Pancreas (tissue), 10 donors: ENCODE data around the gene OAS1. TPM values are rescaled to one million over a fixed set of nuclear protein-coding genes. Genes with fewer than 3 reads are reported as not detected.
A peak's percentile ranks its signal among the peaks of the same experiment; 100 is the strongest.
"Not testable (repeated sequence)": the region's sequence is repeated elsewhere in the genome, so short reads cannot be mapped to it uniquely, and the experiment has no call there.

Source experiments
- ATAC-seq, 4 donors: fragments of 200-7000 bp; cut with Tn5 transposase; one replicate each; pipeline versions ENCODE4 v1.8.0 to v1.9.1; 2020; ENCODE audit warnings: mild to moderate bottlenecking in 4 of 4, moderate library complexity in 4 of 4
- DNase-seq, 6 donors: peaks; one replicate each; pipeline ENCODE4 v3.0.0-alpha.2; 2020
- FAIRE-seq: peaks from 2 replicates; lab custom pipeline; 2012; peaks lifted over from hg19 to GRCh38; lab: Jason Lieb, UNC
- H3K27ac ChIP-seq, 4 donors: fragments of 200-600 bp; sonication (generic); 1 replicate in 3 of 4; 2 replicates in 1 of 4; pipeline versions ENCODE4 v1.5.0 to v1.8.0; 2020
- H3K27me3 ChIP-seq, 4 donors: fragments of 200-600 bp; one replicate each; pipeline ENCODE4 v1.8.0; 2021
- H3K36me3 ChIP-seq, 3 donors: fragments of 200-600 bp; sonication (generic) in 1 of 3; one replicate each; pipeline versions ENCODE4 v1.5.0 to v1.8.0; 2020 to 2021
- H3K4me1 ChIP-seq, 3 donors: fragments of 200-600 bp; one replicate each; pipeline ENCODE4 v1.8.0; 2021
- H3K4me3 ChIP-seq, 4 donors: fragments of 200-600 bp; sonication (generic) in 2 of 4; one replicate each; pipeline versions ENCODE4 v1.5.0 to v1.8.0; 2020 to 2021
- H3K9me3 ChIP-seq, 4 donors: fragments of 200-600 bp; one replicate each; pipeline ENCODE4 v1.8.0; 2021
- CTCF ChIP-seq, 4 donors: fragments of 200-600 bp; sonication (generic) in 3 of 4; IDR thresholded peaks; one replicate each; pipeline versions ENCODE4 v1.5.0 to v1.8.0; 2021; ENCODE audit warnings: antibody characterized with exemption in 4 of 4
- WGBS, 2 donors: extraction: QIAGEN DNeasy Blood & Tissue Kit; methylation state at CpG; one replicate each; pipeline ENCODE4 v1.1.7; 2013; 5-methylcytosine and 5-hydroxymethylcytosine counted together
- intact Hi-C, 3 donors: fragments of 100-400 bp; cut with DNase I; formaldehyde crosslinking; loops; one replicate each; pipeline versions ENCODE4 v1.11.1 to v1.14.2; 2022
- polyA plus RNA-seq, 2 donors: library from polyadenylated mRNA; stranded (reverse); fragments of 200-250 nt; gene quantifications; one replicate each; pipeline ENCODE4 v1.2.3, GENCODE V29; 2013
- total RNA-seq, 6 donors: library from RNA; stranded (reverse); fragmentation: NEBNext Ultra II Directional in 4 of 6; extraction: Animal tissue kit (Norgen Biotek cat#: 25700) in 4 of 6; gene quantifications; one replicate each; pipeline versions ENCODE4 v1.2.1 to v1.2.4, GENCODE V29; 2021 to 2023
- donor health status: healthy with polysubstance abuse.
- donor health status: DM: no; HTN: no; CAD: no; lungs with moderate emphysema.
- donor health status: DM: no; HTN: no; CAD: no.
- donor health status: control.
- donor health status: control.
- donor health status: Bipolar disorder and iron deficiency.
- donor health status: DM: yes; HTN: yes; CAD: no.
- donor health status: DM: no; HTN: no; CAD: no.
- donor health status: DM: no; HTN: no; CAD: no.
- donor health status: DM: yes; HTN: yes; CAD: no.

The OAS1 gene
- total and polyA plus RNA-seq, 8 donors = 0.91 to 10.9 (median 3.1) TPM

DNA sequence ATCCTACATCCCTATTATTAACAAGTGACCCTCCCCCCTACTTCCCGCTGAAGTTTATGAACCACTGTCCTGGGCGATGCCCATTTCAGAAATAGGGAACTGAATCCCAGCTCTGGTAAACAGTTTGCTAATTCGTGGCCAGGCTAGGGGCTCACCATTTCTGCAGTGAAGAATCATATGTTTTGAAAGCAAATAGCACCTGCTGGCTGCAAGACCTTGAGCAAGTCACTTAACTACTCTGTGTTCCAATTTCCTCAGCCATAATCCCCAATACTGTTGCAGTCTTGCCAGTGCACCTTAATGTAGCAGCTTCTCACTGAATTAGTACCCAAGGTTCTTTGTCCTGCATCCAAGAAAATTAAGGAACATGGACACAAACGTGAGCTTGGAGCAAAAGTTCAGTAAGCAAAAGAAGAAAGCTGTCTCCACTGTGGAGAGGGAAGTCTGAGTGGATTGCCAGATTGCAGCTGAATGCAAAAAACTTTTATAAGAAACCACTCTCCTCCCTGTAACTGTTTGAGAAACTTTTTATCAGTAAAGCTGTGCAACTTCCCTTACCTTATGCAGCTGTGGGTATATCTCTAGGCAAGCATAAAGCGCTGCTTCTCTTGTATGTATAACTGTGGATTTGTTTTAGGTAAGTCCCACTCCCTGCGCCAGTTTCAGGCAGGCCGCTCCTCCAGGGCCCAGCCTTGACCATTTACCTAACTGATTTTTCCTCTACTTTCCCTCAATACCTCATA, 824 bp downstream of the OAS1 start:
- DNase-seq (no peak), FAIRE-seq (no peak), ATAC-seq (peak in 3 of 4 donors; percentile 15 to 64 (median 59))
- no peaks in the 10 kb centered on the region for H3K27me3 ChIP-seq
- 70 to 72% methylated on average over 7 of the region's 7 CpGs for WGBS, 2 donors
- no peaks in the 10 kb centered on the region for H3K9me3 ChIP-seq
- peaks cover 0 to 17% (median 0%) of the 10 kb centered on the region in 3 donors for H3K4me1 ChIP-seq
- peak overlapping the region in 2 of 4 donors; percentile 5 to 56 for H3K27ac ChIP-seq
- peak overlapping the region in 3 of 4 donors; percentile 3 to 41 (median 32) for H3K4me3 ChIP-seq
- no peaks in the 10 kb centered on the region for H3K36me3 ChIP-seq
- TF ChIP-seq CTCF (IDR thresholded peaks at IDR 0.05) = no peak
- intact Hi-C loops = no loop called here

- Histone ChIP-seq H3K4me3 (peak overlapping the region in 1 of 4 donors; percentile 41), H3K27ac (no peak overlapping the region), H3K27me3 (no peaks in the 10 kb centered on the region), H3K4me1 (peaks cover 0 to 17% (median 0%) of the 10 kb centered on the region in 3 donors), H3K36me3 (no peaks in the 10 kb centered on the region), H3K9me3 (no peaks in the 10 kb centered on the region)
- FAIRE-seq (no peak), DNase-seq (no peak), ATAC-seq (no peak)
- intact Hi-C loops = no loop called here
- 83 to 86% methylated on average over 12 of the region's 12 CpGs for WGBS, 2 donors
- no peak for TF ChIP-seq CTCF (IDR thresholded peaks at IDR 0.05)
Measured at GRCh38 chr12:112908548-112908947, 1.8 kb downstream of the OAS1 start.

- H3K4me3 ChIP-seq = no peak overlapping the region
Measured at GRCh38 chr12:112909693-112910092, 2.9 kb downstream of the OAS1 start.

GRCh38 chr12:112913038-112913688, 6.4 kb downstream of the OAS1 start:
- no peak for TF ChIP-seq CTCF (IDR thresholded peaks at IDR 0.05)
- DNase-seq (no peak), FAIRE-seq (no peak), ATAC-seq (no peak)
- Histone ChIP-seq H3K9me3 (no peaks in the 10 kb centered on the region), H3K4me1 (peaks cover 0 to 9% (median 0%) of the 10 kb centered on the region in 3 donors), H3K36me3 (peaks cover 0 to 8% (median 0%) of the 10 kb centered on the region in 3 donors), H3K27me3 (no peaks in the 10 kb centered on the region), H3K27ac (no peak overlapping the region), H3K4me3 (no peak overlapping the region)
- intact Hi-C loops = no loop called here
- WGBS, 2 donors = 89 to 96% methylated on average over 1 of the region's 1 CpG

More at GRCh38 chr12:112909693-112910092, 2.9 kb downstream of the OAS1 start:
- Histone ChIP-seq H3K36me3 (no peaks in the 10 kb centered on the region), H3K4me1 (peaks cover 0 to 17% (median 0%) of the 10 kb centered on the region in 3 donors), H3K9me3 (no peaks in the 10 kb centered on the region), H3K27me3 (no peaks in the 10 kb centered on the region), H3K27ac (no peak overlapping the region)
- no peak for TF ChIP-seq CTCF (IDR thresholded peaks at IDR 0.05)
- intact Hi-C loops = no loop called here
- ATAC-seq (no peak), FAIRE-seq (no peak), DNase-seq (no peak)
- 93 to 97% methylated on average over 4 of the region's 4 CpGs for WGBS, 2 donors

DNA sequence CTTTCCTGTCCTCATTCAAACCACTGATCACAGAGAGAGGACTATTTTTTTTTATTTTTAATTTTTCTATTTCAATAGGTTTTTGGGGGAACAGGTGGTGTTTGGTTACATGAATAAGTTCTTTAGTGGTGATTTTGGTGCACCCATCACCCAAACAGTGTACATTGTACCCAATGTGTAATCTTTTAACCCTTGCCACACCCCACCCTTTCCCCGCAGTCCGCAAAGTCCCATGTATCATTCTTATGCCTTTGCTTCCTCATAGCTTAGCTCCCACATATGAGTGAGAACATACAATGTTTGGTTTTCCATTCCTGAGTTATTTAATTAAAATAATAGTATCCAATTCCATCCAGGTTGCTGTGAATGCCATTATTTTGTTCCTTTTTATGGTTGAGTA, 7.1 kb downstream of the OAS1 start:
- WGBS, 2 donors = 96 to 100% methylated on average over 2 of the region's 2 CpGs
- DNase-seq = not testable (repeated sequence)

More for the DNA sequence above, 7.1 kb downstream of the OAS1 start:
- H3K9me3 ChIP-seq, H3K27me3 ChIP-seq, ATAC-seq, FAIRE-seq, H3K4me3 ChIP-seq, H3K4me1 ChIP-seq, H3K36me3 ChIP-seq, intact Hi-C loops, H3K27ac ChIP-seq: not testable (repeated sequence)
